Measurements from ENCODE around the gene SAMD4B. TPM values are rescaled to one million over a fixed set of nuclear protein-coding genes. Genes with fewer than 3 reads are reported as not detected.

The SAMD4B gene
- total RNA-seq, 4 donors from 2014 or later: 103 to 193 (median 115) TPM

- no peak overlapping the region for H3K4me3 ChIP-seq
- H3K4me1 ChIP-seq: no peaks in the 10 kb centered on the region
- no peak for TF ChIP-seq POLR2A (IDR thresholded peaks at IDR 0.05)
- no peak for TF ChIP-seq EP300 (IDR thresholded peaks at IDR 0.05)
- no peak for TF ChIP-seq CTCF (IDR thresholded peaks at IDR 0.05)
- H3K36me3 ChIP-seq: peaks cover 0 to 17% (median 0%) of the 10 kb centered on the region in 3 donors
- 91 to 93% methylated on average over 45 to 51 of the region's 64 CpGs for WGBS, 2 donors
- no peak overlapping the region for H3K27ac ChIP-seq
- no peak for DNase-seq (ENCODE audit: low spot score in 2 of 2)
- no peaks in the 10 kb centered on the region for H3K9me3 ChIP-seq
- peaks cover 0 to 10% of the 10 kb centered on the region in 2 donors for H3K27me3 ChIP-seq
Measured at GRCh38 chr19:39314016-39314728, 28.0 kb upstream of the SAMD4B start.

- no peak overlapping the region for H3K4me3 ChIP-seq
- H3K9me3 ChIP-seq: no peaks in the 10 kb centered on the region
- DNase-seq (ENCODE audit: low spot score in 2 of 2): no peak
- no peak overlapping the region for H3K27ac ChIP-seq
- TF ChIP-seq POLR2A (IDR thresholded peaks at IDR 0.05) (no peak), CTCF (IDR thresholded peaks at IDR 0.05) (no peak), EP300 (IDR thresholded peaks at IDR 0.05) (no peak)
- 93 to 96% methylated on average over 1 of the region's 1 CpG for WGBS, 2 donors
- H3K27me3 ChIP-seq: peaks cover 0 to 15% of the 10 kb centered on the region in 2 donors
- H3K4me1 ChIP-seq: peaks cover 0 to 9% (median 6%) of the 10 kb centered on the region in 4 donors
- H3K36me3 ChIP-seq: peaks cover 0 to 17% (median 0%) of the 10 kb centered on the region in 3 donors
Measured at GRCh38 chr19:39315933-39316332, 26.3 kb upstream of the SAMD4B start.

GRCh38 chr19:39316627-39317321 is 25.4 kb upstream of the SAMD4B start:
- no peak for TF ChIP-seq POLR2A (IDR thresholded peaks at IDR 0.05)
- H3K27ac ChIP-seq: no peak overlapping the region
- 83 to 85% methylated on average over 12 of the region's 12 CpGs for WGBS, 2 donors

GRCh38 chr19:39317476-39317875 is 24.7 kb upstream of the SAMD4B start:
- H3K36me3 ChIP-seq: peaks cover 0 to 17% (median 0%) of the 10 kb centered on the region in 3 donors
- 86 to 89% methylated on average over 4 of the region's 4 CpGs for WGBS, 2 donors
- peaks cover 0 to 19% of the 10 kb centered on the region in 2 donors for H3K27me3 ChIP-seq
- no peaks in the 10 kb centered on the region for H3K9me3 ChIP-seq
- H3K27ac ChIP-seq: no peak overlapping the region
- no peak for DNase-seq (ENCODE audit: low spot score in 2 of 2)
- H3K4me3 ChIP-seq: no peak overlapping the region
- no peak for TF ChIP-seq CTCF (IDR thresholded peaks at IDR 0.05)
- no peak for TF ChIP-seq POLR2A (IDR thresholded peaks at IDR 0.05)
- TF ChIP-seq EP300 (IDR thresholded peaks at IDR 0.05): no peak
- H3K4me1 ChIP-seq: peaks cover 0 to 9% (median 6%) of the 10 kb centered on the region in 4 donors

More at GRCh38 chr19:39316627-39317321, 25.4 kb upstream of the SAMD4B start:
- no peak for DNase-seq (ENCODE audit: low spot score in 2 of 2)
- peaks cover 0 to 19% of the 10 kb centered on the region in 2 donors for H3K27me3 ChIP-seq
- peaks cover 0 to 9% (median 6%) of the 10 kb centered on the region in 4 donors for H3K4me1 ChIP-seq
- peaks cover 0 to 17% (median 0%) of the 10 kb centered on the region in 3 donors for H3K36me3 ChIP-seq
- H3K9me3 ChIP-seq: no peaks in the 10 kb centered on the region
- H3K4me3 ChIP-seq: no peak overlapping the region

GRCh38 chr19:39318071-39318470 is 24.1 kb upstream of the SAMD4B start:
- H3K27ac ChIP-seq: no peak overlapping the region
- H3K36me3 ChIP-seq: peaks cover 0 to 17% (median 0%) of the 10 kb centered on the region in 3 donors
- 86 to 90% methylated on average over 5 of the region's 5 CpGs for WGBS, 2 donors
- no peaks in the 10 kb centered on the region for H3K9me3 ChIP-seq
- no peak for TF ChIP-seq CTCF (IDR thresholded peaks at IDR 0.05)
- no peak for TF ChIP-seq POLR2A (IDR thresholded peaks at IDR 0.05)
- TF ChIP-seq EP300 (IDR thresholded peaks at IDR 0.05): no peak
- H3K27me3 ChIP-seq: peaks cover 0 to 19% of the 10 kb centered on the region in 2 donors
- DNase-seq (ENCODE audit: low spot score in 2 of 2): no peak
- peaks cover 0 to 9% (median 6%) of the 10 kb centered on the region in 4 donors for H3K4me1 ChIP-seq
- H3K4me3 ChIP-seq: no peak overlapping the region
